HepG2 (cell line): ENCODE data around the gene ZWILCH. TPM values are rescaled to one million over a fixed set of nuclear protein-coding genes. Genes with fewer than 3 reads are reported as not detected.

Source experiments
- CEBPG ChIP-seq: IDR thresholded peaks from 2 replicates; pipeline ENCODE4 v1.6.1; 2016
- CHD2 ChIP-seq: IDR thresholded peaks from 2 replicates; pipeline ENCODE4 v1.6.1; 2011; ENCODE audit warnings: low read depth, low read length, improper control_type of control experiment
- DPF2 ChIP-seq: sonication (generic); formaldehyde crosslinking; IDR thresholded peaks from 2 replicates; pipeline ENCODE4 v1.4.0; 2020; ENCODE audit warnings: mild to moderate bottlenecking, low read depth, missing genetic modification reagents, borderline replicate concordance
- DRAP1 ChIP-seq: IDR thresholded peaks from 2 replicates; pipeline ENCODE4 v1.6.1; 2016; ENCODE audit warnings: missing genetic modification reagents, missing compliant biosample characterization
- ELF3 ChIP-seq: IDR thresholded peaks from 2 replicates; pipeline ENCODE4 v1.6.1; 2016; ENCODE audit warnings: missing genetic modification reagents, missing compliant biosample characterization
- GATAD2A ChIP-seq: IDR thresholded peaks from 2 replicates; pipeline ENCODE4 v1.6.1; 2016
- KLF9 ChIP-seq: IDR thresholded peaks from 2 replicates; pipeline ENCODE4 v1.6.1; 2016; ENCODE audit warnings: low read depth
- LBX2 ChIP-seq: sonication (generic); formaldehyde crosslinking; IDR thresholded peaks from 2 replicates; pipeline ENCODE4 v1.5.0; 2020; ENCODE audit warnings: missing genetic modification reagents, mild to moderate bottlenecking, borderline replicate concordance
- MYPOP ChIP-seq: sonication (generic); formaldehyde crosslinking; IDR thresholded peaks from 2 replicates; pipeline ENCODE4 v1.8.1; 2023; ENCODE audit warnings: mild to moderate bottlenecking, moderate library complexity, missing genetic modification reagents
- SALL2 ChIP-seq: sonication (generic); formaldehyde crosslinking; IDR thresholded peaks from 2 replicates; pipeline ENCODE4 v1.8.1; 2023; ENCODE audit warnings: mild to moderate bottlenecking, missing genetic modification reagents, inconsistent platforms
- SP5 ChIP-seq: IDR thresholded peaks from 2 replicates; pipeline ENCODE4 v1.6.1; 2016; ENCODE audit warnings: low read depth, borderline replicate concordance
- THAP11 ChIP-seq: IDR thresholded peaks from 2 replicates; pipeline ENCODE4 v1.6.1; 2016; ENCODE audit warnings: missing biosample characterization, missing genetic modification reagents
- THAP8 ChIP-seq: sonication (generic); formaldehyde crosslinking; IDR thresholded peaks from 2 replicates; pipeline ENCODE4 v1.5.1; 2020; ENCODE audit warnings: missing genetic modification reagents, mild to moderate bottlenecking, borderline replicate concordance
- ZBTB34 ChIP-seq: sonication (generic); formaldehyde crosslinking; IDR thresholded peaks from 2 replicates; pipeline ENCODE4 v1.8.0; 2022; ENCODE audit warnings: mild to moderate bottlenecking, missing genetic modification reagents
- ZKSCAN5 ChIP-seq: sonication (generic); formaldehyde crosslinking; IDR thresholded peaks from 2 replicates; pipeline ENCODE4 v1.5.1; 2020; ENCODE audit warnings: mild to moderate bottlenecking, missing genetic modification reagents
- ZKSCAN8 ChIP-seq: IDR thresholded peaks from 2 replicates; pipeline ENCODE4 v1.6.1; 2016; ENCODE audit warnings: borderline replicate concordance, missing genetic modification reagents, missing compliant biosample characterization
- ZNF33B ChIP-seq: sonication (generic); formaldehyde crosslinking; IDR thresholded peaks from 2 replicates; pipeline ENCODE4 v1.5.1; 2020; ENCODE audit warnings: mild to moderate bottlenecking, missing genetic modification reagents
- ZNF354B ChIP-seq: sonication (generic); formaldehyde crosslinking; IDR thresholded peaks from 2 replicates; pipeline ENCODE4 v1.8.0; 2022; ENCODE audit warnings: mild to moderate bottlenecking, missing genetic modification reagents
- ZNF687 ChIP-seq: sonication (generic); formaldehyde crosslinking; IDR thresholded peaks from 2 replicates; pipeline ENCODE4 v1.5.1; 2020; ENCODE audit warnings: mild to moderate bottlenecking, missing genetic modification reagents, moderate library complexity
- ZNF784 ChIP-seq: sonication (generic); formaldehyde crosslinking; IDR thresholded peaks from 2 replicates; pipeline ENCODE4 v1.5.1; 2020; ENCODE audit warnings: missing genetic modification reagents, mild to moderate bottlenecking, borderline replicate concordance
- polyA plus RNA-seq, 8 experiments: library from polyadenylated mRNA; depleted of rRNA in 3 of 8; stranded (reverse) in 7 of 8; unstranded in 1 of 8; fragments of >200 nt; fragmentation: Illumina TruSeq in 4 of 8; extraction: Trizol in 4 of 8; gene quantifications; 2 replicates each; pipeline versions ENCODE4 v1.2.1 to v1.2.3, GENCODE V29; 2011 to 2016; ENCODE audit warnings: low read depth in 4 of 8, missing spikeins in 1 of 8, mixed read lengths in 1 of 8; ENCODE audit not compliant: insufficient read depth in 1 of 8
- total RNA-seq, 5 experiments: library from RNA; depleted of rRNA; stranded (reverse); fragments of >200 nt; fragmentation: Illumina TruSeq; extraction: Trizol; gene quantifications; 2 replicates each; pipeline ENCODE4 v1.2.3, GENCODE V29; 2016; ENCODE audit warnings: low read depth in 1 of 5

ZWILCH gene
- total and polyA plus RNA-seq, 2 of the 13 experiments (the other 11 are each of a cell fraction or from before 2014, with no cell fraction given) = 9.5 to 27.8 TPM

- no peak for TF ChIP-seq ZKSCAN5 (CRISPR knock-in tag)
- no peak; the same call in 1 of the 2 replicates for TF ChIP-seq THAP8 (CRISPR knock-in tag)
- peak; percentile 51; the same call in 1 of the 2 replicates for TF ChIP-seq KLF9 (CRISPR knock-in tag)
- TF ChIP-seq SALL2 (CRISPR knock-in tag) = 0 out of 2 replicates have a peak, but pooled peaks have one; percentile 54
- peak; percentile 57 for TF ChIP-seq ZNF687
- no peak for TF ChIP-seq ZBTB34 (CRISPR knock-in tag)
- TF ChIP-seq ZNF354B = no peak
- TF ChIP-seq CHD2 = peak; percentile 94
- TF ChIP-seq ELF3 (CRISPR knock-in tag) = peak; percentile 52; the same call in 1 of the 2 replicates
- no peak for TF ChIP-seq ZKSCAN8 (CRISPR knock-in tag)
- TF ChIP-seq THAP11 (CRISPR knock-in tag) = peak; percentile 85
- peak; percentile 57; the same call in 1 of the 2 replicates for TF ChIP-seq ZNF784 (CRISPR knock-in tag)
- 0 out of 2 replicates have a peak, but pooled peaks have one; percentile 53 for TF ChIP-seq MYPOP (CRISPR knock-in tag)
- TF ChIP-seq CEBPG = 0 out of 2 replicates have a peak, but pooled peaks have one; percentile 3
- peak; percentile 30; the same call in 1 of the 2 replicates for TF ChIP-seq GATAD2A (CRISPR knock-in tag)
- no peak for TF ChIP-seq LBX2 (CRISPR knock-in tag)
- TF ChIP-seq ZNF33B (CRISPR knock-in tag) = peak; percentile 50; the same call in 1 of the 2 replicates
- TF ChIP-seq DPF2 = no peak
- TF ChIP-seq DRAP1 = peak; percentile 66
- TF ChIP-seq SP5 (CRISPR knock-in tag) = peak; percentile 58; the same call in 1 of the 2 replicates
Observed at GRCh38 chr15:66504563-66505429, at the start of gene ZWILCH, which contains the start of gene RPL4 (continued).
